PC-3 (cell line): ENCODE data around the gene ADAM19. TPM values are rescaled to one million over a fixed set of nuclear protein-coding genes. Genes with fewer than 3 reads are reported as not detected.

Experiments
- ATAC-seq: fragments of 200-7000 bp; cut with Tn5 transposase; 2 replicates; pipeline ENCODE4 v1.9.1; 2020; ENCODE audit warnings: mild to moderate bottlenecking, moderate library complexity
- BruUV-seq: library from RNA; stranded (reverse); fragments of 400-500 nt; replicated peaks from 2 replicates; lab custom pipeline; 2021; lab: Mats Ljungman, UMichigan
- CTCF ChIA-PET: fragments of 300-600 bp; sonication (Branson Sonifier 250); formaldehyde crosslinking; loops from one replicate; lab custom pipeline; 2022; ENCODE audit warnings: antibody characterized with exemption; lab: Charles Lee
- POLR2A ChIA-PET: fragments of 300-600 bp; sonication (Branson Sonifier 250); formaldehyde crosslinking; loops from one replicate; lab custom pipeline; 2022; ENCODE audit warnings: antibody characterized with exemption; ENCODE audit not compliant: unreplicated experiment; lab: Charles Lee
- DNase-seq: peaks from one replicate; pipeline ENCODE4 v3.0.0-alpha.2; 2015
- H2AFZ ChIP-seq: fragments of 300-600 bp; sonication (generic); 2 replicates; pipeline ENCODE4 v1.6.0; 2016; ENCODE audit warnings: antibody characterized with exemption, low read length
- H3F3A ChIP-seq: fragments of 300-600 bp; sonication (generic); one replicate; pipeline ENCODE4 v1.6.0; 2017; ENCODE audit warnings: antibody characterized with exemption, low read length, control low read depth, mild to moderate bottlenecking; ENCODE audit not compliant: unreplicated experiment
- H3K27ac ChIP-seq: fragments of 300-600 bp; sonication (generic); 2 replicates; pipeline ENCODE4 v1.5.1; 2016; ENCODE audit warnings: mild to moderate bottlenecking, low read length
- H3K27me3 ChIP-seq: fragments of 300-600 bp; sonication (generic); 2 replicates; pipeline ENCODE4 v1.6.1; 2016; ENCODE audit warnings: low read length, mixed read lengths
- H3K36me3 ChIP-seq: fragments of 300-600 bp; sonication (generic); 2 replicates; pipeline ENCODE4 v1.6.1; 2016; ENCODE audit warnings: low read depth, mixed run types, low read length, mixed read lengths
- H3K4me1 ChIP-seq: fragments of 300-600 bp; sonication (generic); 2 replicates; pipeline ENCODE4 v1.5.1; 2016; ENCODE audit warnings: low read length; ENCODE audit not compliant: insufficient read depth
- H3K4me2 ChIP-seq: fragments of 300-600 bp; sonication (generic); 2 replicates; pipeline ENCODE4 v1.6.0; 2016; ENCODE audit warnings: low read length
- H3K4me3 ChIP-seq: fragments of 300-600 bp; sonication (generic); 2 replicates; pipeline ENCODE4 v1.5.1; 2016; ENCODE audit warnings: mild to moderate bottlenecking, low read length, mixed read lengths
- H3K79me2 ChIP-seq: fragments of 300-600 bp; sonication (generic); 2 replicates; pipeline ENCODE4 v1.6.1; 2017; ENCODE audit warnings: low read length, mixed read lengths
- H3K9ac ChIP-seq: fragments of 300-600 bp; sonication (generic); 2 replicates; pipeline ENCODE4 v1.6.0; 2016; ENCODE audit warnings: mild to moderate bottlenecking, low read length
- H3K9me2 ChIP-seq: fragments of 300-600 bp; sonication (generic); replicated peaks from 2 replicates; pipeline ENCODE4 v1.6.1; 2016; ENCODE audit warnings: mixed run types, low read length, mixed read lengths
- H3K9me3 ChIP-seq: fragments of 300-600 bp; sonication (generic); 2 replicates; pipeline ENCODE4 v1.6.1; 2016; ENCODE audit warnings: low read length, mixed read lengths
- H4K20me1 ChIP-seq: fragments of 300-600 bp; sonication (generic); 2 replicates; pipeline ENCODE4 v1.6.1; 2016; ENCODE audit warnings: low read length, mixed read lengths
- EZH2 ChIP-seq: fragments of 300-600 bp; sonication (generic); IDR thresholded peaks from one replicate; pipeline ENCODE4 v1.6.1; 2017; ENCODE audit warnings: antibody characterized with exemption, mild to moderate bottlenecking, low read length; ENCODE audit not compliant: unreplicated experiment
- EZH2phosphoT487 ChIP-seq: fragments of 300-600 bp; sonication (generic); IDR thresholded peaks from 2 replicates; pipeline ENCODE4 v1.6.1; 2018; ENCODE audit warnings: mild to moderate bottlenecking, antibody characterized with exemption, low read length, borderline replicate concordance
- intact Hi-C: fragments of 100-400 bp; cut with micrococcal nuclease; formaldehyde crosslinking; loops from 2 replicates; pipeline ENCODE4 v1.9.0; 2023
- total RNA-seq: library from RNA; depleted of rRNA; stranded (reverse); fragments of >200 nt; gene quantifications from 2 replicates; pipeline ENCODE4 v1.2.3, GENCODE V29; 2014
- TF ChIP-seq, protein P1 (sequence below): fragments of 300-600 bp; sonication (generic); conservative IDR thresholded peaks from 2 replicates; pipeline ENCODE4 v1.5.1; 2017; ENCODE audit warnings: antibody characterized with exemption, low read depth, mild to moderate bottlenecking, low read length

ADAM19 gene
- total RNA-seq, 1 experiment from 2014 or later, result 115 TPM

GRCh38 chr5:157460921-157461792 is 114.4 kb downstream of the ADAM19 start:
- no peaks in the 10 kb centered on the region for H3K9me2 ChIP-seq
- ChIA-PET POLR2A (interaction anchor here (0.6 kb wide), 1 partner anchor 153 kb away, joined by 5 read pairs; no protein-coding TSS in a partner anchor), CTCF (interaction anchor here (0.9 kb wide), 1 partner anchor 11 kb away, joined by 5 read pairs; no protein-coding TSS in a partner anchor)
- no peaks in the 10 kb centered on the region for H3K79me2 ChIP-seq
- no peaks in the 10 kb centered on the region for H3K27me3 ChIP-seq
- no peak overlapping the region for H3K9ac ChIP-seq
- ATAC-seq (no peak), DNase-seq (no peak)
- H3K36me3 ChIP-seq, result no peaks in the 10 kb centered on the region
- intact Hi-C loops, result no loop called here
- no peaks in the 10 kb centered on the region for H4K20me1 ChIP-seq
- no peak overlapping the region for H3K27ac ChIP-seq
- no peak overlapping the region; the same call in 1 of the 2 replicates for H3K4me3 ChIP-seq
- peaks cover 20% of the 10 kb centered on the region for H3K4me1 ChIP-seq
- H2AFZ ChIP-seq, result no peak overlapping the region
- no peaks in the 10 kb centered on the region for H3K9me3 ChIP-seq
- no peaks in the 10 kb centered on the region for H3F3A ChIP-seq
- BruUV-seq, result no TSS peak
- TF ChIP-seq EZH2, result no peak
- TF ChIP-seq, protein P1, sequence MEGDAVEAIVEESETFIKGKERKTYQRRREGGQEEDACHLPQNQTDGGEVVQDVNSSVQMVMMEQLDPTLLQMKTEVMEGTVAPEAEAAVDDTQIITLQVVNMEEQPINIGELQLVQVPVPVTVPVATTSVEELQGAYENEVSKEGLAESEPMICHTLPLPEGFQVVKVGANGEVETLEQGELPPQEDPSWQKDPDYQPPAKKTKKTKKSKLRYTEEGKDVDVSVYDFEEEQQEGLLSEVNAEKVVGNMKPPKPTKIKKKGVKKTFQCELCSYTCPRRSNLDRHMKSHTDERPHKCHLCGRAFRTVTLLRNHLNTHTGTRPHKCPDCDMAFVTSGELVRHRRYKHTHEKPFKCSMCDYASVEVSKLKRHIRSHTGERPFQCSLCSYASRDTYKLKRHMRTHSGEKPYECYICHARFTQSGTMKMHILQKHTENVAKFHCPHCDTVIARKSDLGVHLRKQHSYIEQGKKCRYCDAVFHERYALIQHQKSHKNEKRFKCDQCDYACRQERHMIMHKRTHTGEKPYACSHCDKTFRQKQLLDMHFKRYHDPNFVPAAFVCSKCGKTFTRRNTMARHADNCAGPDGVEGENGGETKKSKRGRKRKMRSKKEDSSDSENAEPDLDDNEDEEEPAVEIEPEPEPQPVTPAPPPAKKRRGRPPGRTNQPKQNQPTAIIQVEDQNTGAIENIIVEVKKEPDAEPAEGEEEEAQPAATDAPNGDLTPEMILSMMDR, result no peak
- peak overlapping the region; percentile 85; the same call in 1 of the 2 replicates for H3K4me2 ChIP-seq

- H3K9me3 ChIP-seq, result no peaks in the 10 kb centered on the region
- H3K36me3 ChIP-seq, result no peaks in the 10 kb centered on the region
- no peak within 1 kb of the TSS for H3K27ac ChIP-seq
- peaks cover 18% of the 10 kb centered on the region for H3K4me1 ChIP-seq
- no peaks in the 10 kb centered on the region for H3K27me3 ChIP-seq
- intact Hi-C loops, result no loop called here
- POLR2A ChIA-PET, result interaction anchor here (0.6 kb wide), 2 partner anchors 69 to 154 kb away, joined by 5 to 6 read pairs; no protein-coding TSS in a partner anchor
- H3K4me2 ChIP-seq, result peak within 1 kb of the TSS; percentile 85
- CTCF ChIA-PET, result interaction anchor here (0.6 kb wide), 1 partner anchor 12 kb away, joined by 5 read pairs; no protein-coding TSS in a partner anchor
- ATAC-seq (peak; percentile 50), DNase-seq (no peak)
- H4K20me1 ChIP-seq, result no peaks in the 10 kb centered on the region
- peak within 1 kb of the TSS; percentile 83 for H2AFZ ChIP-seq
- H3K79me2 ChIP-seq, result no peaks in the 10 kb centered on the region
- peak within 1 kb of the TSS; percentile 67 for H3K4me3 ChIP-seq
- BruUV-seq, result no TSS peak
- TF ChIP-seq EZH2phosphoT487, result no peak
- TF ChIP-seq, protein P1, result no peak
- TF ChIP-seq EZH2, result no peak
- H3K9me2 ChIP-seq, result no peaks in the 10 kb centered on the region
- H3F3A ChIP-seq, result no peaks in the 10 kb centered on the region
- peak within 1 kb of the TSS; percentile 9; the same call in 1 of the 2 replicates for H3K9ac ChIP-seq
These were observed 115.6 kb downstream of the ADAM19 start, which contains the start of gene NIPAL4 for GRCh38 chr5:157459715-157460599. Gene NIPAL4 (plus strand): TSS chr5:157460213. CDS start chr5:157460321, 108 bp downstream.
